Thoracic aorta (tissue), 2 donors: ENCODE measurements around the gene PDE10A. TPM values are rescaled to one million over a fixed set of nuclear protein-coding genes. Genes with fewer than 3 reads are reported as not detected.

Experiments used
- ATAC-seq: fragments of 150-250 bp; one replicate; pipeline ENCODE4 v1.8.0; 2017; ENCODE audit warnings: low read depth; ENCODE audit not compliant: insufficient number of reproducible peaks, low FRiP score
- DNase-seq: peaks from one replicate; pipeline ENCODE4 v3.0.0-alpha.2; 2020; ENCODE audit warnings: low spot score
- H3K27ac ChIP-seq, 2 donors: fragments of 200-600 bp; sonication (generic); 1 replicate in 1 of 2; 2 replicates in 1 of 2; pipeline ENCODE4 v1.5.1; 2016; ENCODE audit warnings: mild to moderate bottlenecking in 2 of 2, moderate library complexity in 2 of 2
- H3K27me3 ChIP-seq: fragments of 200-600 bp; sonication (generic); replicated peaks from 2 replicates; pipeline ENCODE4 v1.6.0; 2016; ENCODE audit warnings: mild to moderate bottlenecking; ENCODE audit not compliant: insufficient read depth
- H3K36me3 ChIP-seq: fragments of 200-600 bp; sonication (generic); one replicate; pipeline ENCODE4 v1.5.1; 2016
- H3K4me1 ChIP-seq, 2 donors: fragments of 200-600 bp; sonication (generic); 1 replicate in 1 of 2; 2 replicates in 1 of 2; pipeline versions ENCODE4 v1.5.1 to v1.6.0; 2016; ENCODE audit warnings: low read depth in 2 of 2, mild to moderate bottlenecking in 1 of 2; ENCODE audit not compliant: control insufficient read depth in 1 of 2
- H3K4me3 ChIP-seq: fragments of 200-600 bp; sonication (generic); 2 replicates; pipeline ENCODE4 v1.5.1; 2016; ENCODE audit warnings: mild to moderate bottlenecking
- H3K9me3 ChIP-seq: fragments of 200-600 bp; sonication (generic); 2 replicates; pipeline ENCODE4 v1.5.1; 2016
- CTCF ChIP-seq: fragments of 200-600 bp; sonication (generic); IDR thresholded peaks from one replicate; pipeline ENCODE4 v1.5.1; 2019; ENCODE audit warnings: antibody characterized with exemption
- total RNA-seq, 2 donors: library from RNA; depleted of rRNA; stranded (reverse); fragments of >200 nt; gene quantifications; one replicate each; pipeline versions ENCODE4 v1.1.0 to v1.2.3, GENCODE V29; 2016

PDE10A gene
- total RNA-seq, 2 donors from 2014 or later, result 7.0 to 20.8 TPM

- Histone ChIP-seq H3K27ac (no peak overlapping the region), H3K4me3 (no peak overlapping the region), H3K36me3 (no peaks in the 10 kb centered on the region), H3K9me3 (no peaks in the 10 kb centered on the region), H3K4me1 (no peaks in the 10 kb centered on the region), H3K27me3 (no peaks in the 10 kb centered on the region)
- DNase-seq, result no peak
- no peak for ATAC-seq
- TF ChIP-seq CTCF, result no peak
Measured at GRCh38 chr6:165605182-165605875, 57.7 kb downstream of the PDE10A start.

DNA sequence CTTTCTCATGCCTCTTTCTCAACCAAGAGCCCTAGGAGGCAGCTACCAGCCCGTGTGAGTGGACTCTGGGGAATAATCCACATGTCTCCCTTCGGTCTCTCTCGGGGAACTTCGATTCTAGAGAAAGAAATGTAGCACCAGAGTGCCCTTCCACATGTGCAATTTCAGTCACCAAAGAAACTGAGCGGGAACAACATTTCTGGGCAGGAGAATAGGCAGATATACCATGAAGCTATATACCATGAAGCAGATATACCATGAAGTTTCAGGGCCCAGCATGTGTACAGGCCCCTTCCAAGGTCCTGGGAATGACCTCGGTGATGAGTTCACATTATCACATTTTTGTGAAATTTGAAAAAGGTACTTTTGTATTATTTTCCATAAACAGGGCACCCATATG lies 60.8 kb downstream of the PDE10A start:
- H3K4me3 ChIP-seq, result no peak overlapping the region
- H3K4me1 ChIP-seq, result no peaks in the 10 kb centered on the region
- H3K9me3 ChIP-seq, result no peaks in the 10 kb centered on the region
- TF ChIP-seq CTCF, result no peak
- no peaks in the 10 kb centered on the region for H3K27me3 ChIP-seq
- H3K27ac ChIP-seq, result no peak overlapping the region
- no peak for ATAC-seq
- DNase-seq, result no peak
- no peaks in the 10 kb centered on the region for H3K36me3 ChIP-seq

DNA sequence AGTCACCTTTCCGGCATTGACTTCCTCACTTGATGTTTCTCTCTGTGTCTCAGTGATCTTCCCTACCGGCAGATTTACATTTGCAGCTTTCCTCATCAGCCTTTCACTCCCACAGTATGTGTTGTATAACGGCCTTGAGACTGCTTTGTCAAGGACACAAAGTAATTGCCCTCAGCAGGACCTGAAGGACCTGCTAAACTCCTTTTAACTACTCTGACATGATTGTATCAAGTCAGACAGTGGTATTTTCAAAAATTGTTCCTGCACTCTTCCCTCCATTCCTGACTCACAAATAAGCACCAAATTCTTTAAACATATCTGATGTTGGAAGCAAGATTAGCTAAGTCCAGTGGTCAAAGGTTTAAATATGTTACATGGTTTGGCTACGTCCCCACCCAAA lies 62.4 kb downstream of the PDE10A start:
- Histone ChIP-seq H3K4me1 (no peaks in the 10 kb centered on the region), H3K27ac (no peak overlapping the region), H3K9me3 (no peaks in the 10 kb centered on the region), H3K36me3 (no peaks in the 10 kb centered on the region), H3K4me3 (no peak overlapping the region), H3K27me3 (no peaks in the 10 kb centered on the region)
- ATAC-seq (no peak), DNase-seq (no peak)
- TF ChIP-seq CTCF, result no peak

DNA sequence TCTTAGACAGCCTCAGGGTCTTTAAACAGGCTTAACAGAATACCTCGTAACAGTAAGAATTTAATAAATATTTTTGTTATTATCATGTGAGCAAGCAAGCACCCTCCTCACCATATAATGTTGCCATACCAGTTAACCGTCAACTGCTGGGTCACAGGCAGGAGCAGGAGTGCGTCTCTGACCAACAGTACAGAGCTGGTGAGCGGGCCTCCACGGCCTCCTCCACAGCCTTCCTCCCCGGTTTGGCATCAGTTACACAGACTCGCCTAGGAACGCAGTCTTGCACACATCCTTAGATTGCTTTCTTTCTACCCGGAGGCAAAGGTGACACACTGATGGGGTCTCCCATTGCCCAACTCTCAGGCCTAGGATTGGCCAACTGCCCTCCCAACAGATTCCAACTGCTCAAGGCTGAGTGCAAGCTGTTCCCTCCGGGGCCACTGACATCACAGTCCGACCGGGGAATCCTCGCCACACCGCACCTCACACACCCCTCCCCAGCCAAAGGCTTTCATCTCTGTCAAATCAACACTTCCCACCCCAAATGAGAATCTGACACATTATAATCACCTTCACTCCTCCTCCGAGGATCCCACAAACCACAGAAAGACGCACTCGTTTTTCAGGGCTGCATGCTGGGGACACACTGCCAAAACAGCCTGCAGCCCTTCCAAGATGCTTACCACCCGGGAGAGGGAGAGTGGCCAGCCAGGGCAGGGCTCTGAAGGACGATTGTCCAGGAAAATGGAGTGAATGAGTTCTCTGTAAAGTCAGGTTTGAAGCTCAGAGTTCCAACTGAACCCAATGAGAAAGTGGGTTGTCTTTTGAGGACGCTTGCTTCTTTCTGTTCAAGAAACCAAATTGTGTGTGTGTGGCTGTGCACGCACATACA lies 63.2 kb downstream of the PDE10A start:
- H3K36me3 ChIP-seq, result no peaks in the 10 kb centered on the region
- no peak for ATAC-seq
- H3K4me1 ChIP-seq, result no peaks in the 10 kb centered on the region

More for the DNA sequence above, 63.2 kb downstream of the PDE10A start:
- Histone ChIP-seq H3K27me3 (no peaks in the 10 kb centered on the region), H3K4me3 (no peak overlapping the region), H3K9me3 (no peaks in the 10 kb centered on the region), H3K27ac (no peak overlapping the region)
- no peak for DNase-seq
- TF ChIP-seq CTCF, result no peak
